ENCODE measurements around the gene CLNS1A.
"Not testable (repeated sequence)": the region's sequence is repeated elsewhere in the genome, so short reads cannot be mapped to it uniquely, and the experiment has no call there.

Gene CLNS1A

GRCh38 chr11:77617892-77618291, 19.7 kb downstream of the CLNS1A start:
- DNase-seq: no peak

GRCh38 chr11:77611921-77612320, 25.7 kb downstream of the CLNS1A start:
- no peak for DNase-seq

- DNase-seq: no peak
These were observed 28.4 kb downstream of the CLNS1A start for GRCh38 chr11:77609234-77609633.

- DNase-seq: no peak
These were observed 33.3 kb downstream of the CLNS1A start for GRCh38 chr11:77604281-77604680.

- DNase-seq: no peak
These were observed 35.1 kb downstream of the CLNS1A start for GRCh38 chr11:77602381-77603088.

GRCh38 chr11:77598195-77598594, 39.4 kb downstream of the CLNS1A start:
- no peak for DNase-seq

- DNase-seq: no peak
These were observed 41.0 kb downstream of the CLNS1A start for GRCh38 chr11:77596626-77597025.

GRCh38 chr11:77593883-77594282, 43.7 kb downstream of the CLNS1A start:
- DNase-seq: no peak

GRCh38 chr11:77592727-77593126, 44.9 kb downstream of the CLNS1A start:
- DNase-seq: no peak

- peak; percentile 1 for DNase-seq
These were observed 47.3 kb downstream of the CLNS1A start for GRCh38 chr11:77590194-77590782.

GRCh38 chr11:77589521-77590193, 47.9 kb downstream of the CLNS1A start, which contains the start of gene AQP11:
AQP11 (plus strand) TSS chr11:77589953; CDS start chr11:77589993, 40 bp downstream.
- DNase-seq: peak; percentile 28

GRCh38 chr11:77589181-77589520, 48.4 kb downstream of the CLNS1A start:
- no peak for DNase-seq

GRCh38 chr11:77580712-77581337, 56.8 kb downstream of the CLNS1A start:
- DNase-seq: no peak

- DNase-seq: not testable (repeated sequence)
These were observed 62.2 kb downstream of the CLNS1A start for GRCh38 chr11:77575428-77575827.

- not testable (repeated sequence) for DNase-seq
These were observed 66.7 kb downstream of the CLNS1A start for GRCh38 chr11:77570896-77571295.

- no peak for DNase-seq
These were observed 67.9 kb downstream of the CLNS1A start for GRCh38 chr11:77569676-77570070.

GRCh38 chr11:77568916-77569675, 68.5 kb downstream of the CLNS1A start:
- DNase-seq: no peak

- DNase-seq: no peak
These were observed 69.3 kb downstream of the CLNS1A start for GRCh38 chr11:77568306-77568705.
